Liver (tissue), 9 donors: Measurements from ENCODE around the gene PIP. TPM values are rescaled to one million over a fixed set of nuclear protein-coding genes. Genes with fewer than 3 reads are reported as not detected.

ENCODE experiments used
- DNase-seq: peaks from one replicate; pipeline ENCODE4 v3.0.0-alpha.2; 2017; ENCODE audit warnings: low spot score
- H3K27ac ChIP-seq, 2 donors: one replicate each; pipeline ENCODE4 v1.7.0; 2013; ENCODE audit warnings: inconsistent platforms in 2 of 2, low read length in 2 of 2, control low read depth in 1 of 2, low read depth in 1 of 2, mild to moderate bottlenecking in 1 of 2
- H3K27me3 ChIP-seq, 4 donors: one replicate each; pipeline versions ENCODE4 v1.6.1 to v1.7.0; 2013; ENCODE audit warnings: low read length in 3 of 4, inconsistent platforms in 1 of 4, mild to moderate bottlenecking in 1 of 4, moderate library complexity in 1 of 4; ENCODE audit not compliant: control insufficient read depth in 4 of 4, insufficient read depth in 4 of 4
- H3K36me3 ChIP-seq, 4 donors: one replicate each; pipeline versions ENCODE4 v1.6.1 to v1.7.0; 2013; ENCODE audit warnings: low read length in 3 of 4, mild to moderate bottlenecking in 3 of 4, low read depth in 1 of 4, moderate library complexity in 1 of 4; ENCODE audit not compliant: control insufficient read depth in 4 of 4, insufficient read depth in 3 of 4
- H3K4me1 ChIP-seq, 4 donors: one replicate each; pipeline versions ENCODE4 v1.6.1 to v1.7.0; 2013; ENCODE audit warnings: low read length in 3 of 4, mild to moderate bottlenecking in 3 of 4, moderate library complexity in 1 of 4; ENCODE audit not compliant: control insufficient read depth in 4 of 4, insufficient read depth in 4 of 4
- H3K4me3 ChIP-seq, 3 donors: one replicate each; pipeline versions ENCODE4 v1.6.1 to v1.7.0; 2013; ENCODE audit warnings: low read length in 3 of 3, control low read depth in 1 of 3, low read depth in 1 of 3, mild to moderate bottlenecking in 1 of 3
- H3K9ac ChIP-seq, 2 donors: one replicate each; pipeline ENCODE4 v1.7.0; 2013; ENCODE audit warnings: low read length in 2 of 2, mild to moderate bottlenecking in 2 of 2, moderate library complexity in 2 of 2, control low read depth in 1 of 2, low read depth in 1 of 2
- H3K9me3 ChIP-seq, 4 donors: one replicate each; pipeline versions ENCODE4 v1.6.1 to v1.7.0; 2013; ENCODE audit warnings: low read length in 3 of 4; ENCODE audit not compliant: control insufficient read depth in 4 of 4
- ATF3 ChIP-seq: IDR thresholded peaks from 2 replicates; pipeline ENCODE4 v1.6.1; 2016; ENCODE audit warnings: antibody characterized with exemption
- CTCF ChIP-seq: fragments of 150-350 bp; IDR thresholded peaks from 2 replicates; pipeline ENCODE4 v1.5.1; 2017; ENCODE audit warnings: improper control_type of control experiment, low read depth, low read length; ENCODE audit not compliant: missing input control
- EGR1 ChIP-seq, 2 donors: IDR thresholded peaks; 2 replicates each; pipeline ENCODE4 v1.6.1; 2016 to 2018; ENCODE audit warnings: antibody characterized with exemption in 2 of 2, low read depth in 2 of 2
- FOXA1 ChIP-seq: IDR thresholded peaks from 2 replicates; pipeline ENCODE4 v1.6.1; 2016; ENCODE audit warnings: antibody characterized with exemption
- FOXA2 ChIP-seq: IDR thresholded peaks from 2 replicates; pipeline ENCODE4 v1.6.1; 2016; ENCODE audit warnings: antibody characterized with exemption
- GABPA ChIP-seq, 2 donors: IDR thresholded peaks in 1 of 2; conservative IDR thresholded peaks in 1 of 2; 2 replicates each; pipeline ENCODE4 v1.6.1; 2016; ENCODE audit warnings: antibody characterized with exemption in 2 of 2, mild to moderate bottlenecking in 1 of 2, moderate library complexity in 1 of 2
- HNF4A ChIP-seq, 2 donors: conservative IDR thresholded peaks; 2 replicates each; pipeline ENCODE4 v1.6.1; 2016; ENCODE audit warnings: antibody characterized with exemption in 2 of 2, mild to moderate bottlenecking in 2 of 2
- HNF4G ChIP-seq: IDR thresholded peaks from 2 replicates; pipeline ENCODE4 v1.6.1; 2016; ENCODE audit warnings: antibody characterized with exemption
- JUND ChIP-seq, 2 donors: IDR thresholded peaks; 2 replicates each; pipeline ENCODE4 v1.6.1; 2016; ENCODE audit warnings: antibody characterized with exemption in 2 of 2
- MAX ChIP-seq: IDR thresholded peaks from 2 replicates; pipeline ENCODE4 v1.6.1; 2016; ENCODE audit warnings: antibody characterized with exemption
- NR2F2 ChIP-seq: IDR thresholded peaks from 2 replicates; pipeline ENCODE4 v1.6.1; 2016; ENCODE audit warnings: antibody characterized with exemption
- RAD21 ChIP-seq, 2 donors: IDR thresholded peaks; 2 replicates each; pipeline ENCODE4 v1.6.1; 2016; ENCODE audit warnings: antibody characterized with exemption in 2 of 2, mild to moderate bottlenecking in 2 of 2
- RXRA ChIP-seq, 2 donors: IDR thresholded peaks; 2 replicates each; pipeline ENCODE4 v1.6.1; 2017 to 2018; ENCODE audit warnings: antibody characterized with exemption in 2 of 2, mild to moderate bottlenecking in 1 of 2
- SP1 ChIP-seq: IDR thresholded peaks from 2 replicates; pipeline ENCODE4 v1.6.1; 2018; ENCODE audit warnings: antibody characterized with exemption, mild to moderate bottlenecking
- TAF1 ChIP-seq: conservative IDR thresholded peaks from 2 replicates; pipeline ENCODE4 v1.6.1; 2016; ENCODE audit warnings: antibody characterized with exemption, mild to moderate bottlenecking
- YY1 ChIP-seq: IDR thresholded peaks from 2 replicates; pipeline ENCODE4 v1.6.1; 2016; ENCODE audit warnings: antibody characterized with exemption, mild to moderate bottlenecking
- WGBS: extraction: QIAGEN DNeasy Blood & Tissue Kit; methylation state at CpG from one replicate; pipeline ENCODE4 v1.1.7; 2013; 5-methylcytosine and 5-hydroxymethylcytosine counted together
- polyA plus RNA-seq, 2 donors: library from polyadenylated mRNA; stranded (reverse) in 1 of 2; unstranded in 1 of 2; fragments of 200-250 nt in 1 of 2; fragments of >200 nt in 1 of 2; fragmentation: Nextera tagmentation in 1 of 2; extraction: Ambion mirVana in 1 of 2; gene quantifications; one replicate each; pipeline versions ENCODE4 v1.2.1 to v1.2.3, GENCODE V29; 2013 to 2015
- total RNA-seq, 2 donors: library from RNA; depleted of rRNA; stranded (reverse); fragments of >200 nt; gene quantifications; one replicate each; pipeline ENCODE4 v1.2.3, GENCODE V29; 2014
- TF ChIP-seq, protein P1 (sequence below): IDR thresholded peaks from 2 replicates; pipeline ENCODE4 v1.6.1; 2016; ENCODE audit warnings: antibody characterized with exemption, mild to moderate bottlenecking
- TF ChIP-seq, protein P2 (sequence below): IDR thresholded peaks from 2 replicates; pipeline ENCODE4 v1.6.1; 2016; ENCODE audit warnings: antibody characterized with exemption
- donor health status: healthy.
- donor health status: healthy.
- donor health status: healthy.
- donor health status: healthy.
- donor health status: healthy.

Gene PIP
- total and polyA plus RNA-seq, 4 donors: not detected

- no peak overlapping the region for H3K4me3 ChIP-seq
- H3K27ac ChIP-seq: no peak overlapping the region
- H3K4me1 ChIP-seq: no peaks in the 10 kb centered on the region
- H3K36me3 ChIP-seq: no peaks in the 10 kb centered on the region
- H3K27me3 ChIP-seq: no peaks in the 10 kb centered on the region
- TF ChIP-seq FOXA1: no peak
- no peak for TF ChIP-seq EGR1 (IDR thresholded peaks at IDR 0.05; ENCODE audit: low read depth in 2 of 2)
- no peak for TF ChIP-seq SP1
- no peak for TF ChIP-seq YY1
- TF ChIP-seq MAX: no peak
- TF ChIP-seq TAF1: no peak
- TF ChIP-seq HNF4A (conservative IDR thresholded peaks at IDR 0.05): no peak
- TF ChIP-seq, protein P1, sequence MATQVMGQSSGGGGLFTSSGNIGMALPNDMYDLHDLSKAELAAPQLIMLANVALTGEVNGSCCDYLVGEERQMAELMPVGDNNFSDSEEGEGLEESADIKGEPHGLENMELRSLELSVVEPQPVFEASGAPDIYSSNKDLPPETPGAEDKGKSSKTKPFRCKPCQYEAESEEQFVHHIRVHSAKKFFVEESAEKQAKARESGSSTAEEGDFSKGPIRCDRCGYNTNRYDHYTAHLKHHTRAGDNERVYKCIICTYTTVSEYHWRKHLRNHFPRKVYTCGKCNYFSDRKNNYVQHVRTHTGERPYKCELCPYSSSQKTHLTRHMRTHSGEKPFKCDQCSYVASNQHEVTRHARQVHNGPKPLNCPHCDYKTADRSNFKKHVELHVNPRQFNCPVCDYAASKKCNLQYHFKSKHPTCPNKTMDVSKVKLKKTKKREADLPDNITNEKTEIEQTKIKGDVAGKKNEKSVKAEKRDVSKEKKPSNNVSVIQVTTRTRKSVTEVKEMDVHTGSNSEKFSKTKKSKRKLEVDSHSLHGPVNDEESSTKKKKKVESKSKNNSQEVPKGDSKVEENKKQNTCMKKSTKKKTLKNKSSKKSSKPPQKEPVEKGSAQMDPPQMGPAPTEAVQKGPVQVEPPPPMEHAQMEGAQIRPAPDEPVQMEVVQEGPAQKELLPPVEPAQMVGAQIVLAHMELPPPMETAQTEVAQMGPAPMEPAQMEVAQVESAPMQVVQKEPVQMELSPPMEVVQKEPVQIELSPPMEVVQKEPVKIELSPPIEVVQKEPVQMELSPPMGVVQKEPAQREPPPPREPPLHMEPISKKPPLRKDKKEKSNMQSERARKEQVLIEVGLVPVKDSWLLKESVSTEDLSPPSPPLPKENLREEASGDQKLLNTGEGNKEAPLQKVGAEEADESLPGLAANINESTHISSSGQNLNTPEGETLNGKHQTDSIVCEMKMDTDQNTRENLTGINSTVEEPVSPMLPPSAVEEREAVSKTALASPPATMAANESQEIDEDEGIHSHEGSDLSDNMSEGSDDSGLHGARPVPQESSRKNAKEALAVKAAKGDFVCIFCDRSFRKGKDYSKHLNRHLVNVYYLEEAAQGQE: no peak
- TF ChIP-seq FOXA2: no peak
- TF ChIP-seq GABPA (IDR thresholded peaks at IDR 0.05 in 1 of 2, conservative IDR thresholded peaks at IDR 0.05 in 1 of 2): no peak
- TF ChIP-seq RXRA (IDR thresholded peaks at IDR 0.05): no peak
- no peak for TF ChIP-seq NR2F2
- TF ChIP-seq, protein P2, sequence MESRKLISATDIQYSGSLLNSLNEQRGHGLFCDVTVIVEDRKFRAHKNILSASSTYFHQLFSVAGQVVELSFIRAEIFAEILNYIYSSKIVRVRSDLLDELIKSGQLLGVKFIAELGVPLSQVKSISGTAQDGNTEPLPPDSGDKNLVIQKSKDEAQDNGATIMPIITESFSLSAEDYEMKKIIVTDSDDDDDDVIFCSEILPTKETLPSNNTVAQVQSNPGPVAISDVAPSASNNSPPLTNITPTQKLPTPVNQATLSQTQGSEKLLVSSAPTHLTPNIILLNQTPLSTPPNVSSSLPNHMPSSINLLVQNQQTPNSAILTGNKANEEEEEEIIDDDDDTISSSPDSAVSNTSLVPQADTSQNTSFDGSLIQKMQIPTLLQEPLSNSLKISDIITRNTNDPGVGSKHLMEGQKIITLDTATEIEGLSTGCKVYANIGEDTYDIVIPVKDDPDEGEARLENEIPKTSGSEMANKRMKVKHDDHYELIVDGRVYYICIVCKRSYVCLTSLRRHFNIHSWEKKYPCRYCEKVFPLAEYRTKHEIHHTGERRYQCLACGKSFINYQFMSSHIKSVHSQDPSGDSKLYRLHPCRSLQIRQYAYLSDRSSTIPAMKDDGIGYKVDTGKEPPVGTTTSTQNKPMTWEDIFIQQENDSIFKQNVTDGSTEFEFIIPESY: no peak
- no peak for TF ChIP-seq CTCF
- TF ChIP-seq HNF4G: no peak
- TF ChIP-seq ATF3: no peak
- TF ChIP-seq JUND (IDR thresholded peaks at IDR 0.05): no peak
- TF ChIP-seq RAD21 (IDR thresholded peaks at IDR 0.05): no peak
- no peak for DNase-seq
- peaks cover 0 to 8% (median 2%) of the 10 kb centered on the region in 4 donors for H3K9me3 ChIP-seq
- WGBS: 81% methylated on average over 2 of the region's 2 CpGs
- H3K9ac ChIP-seq: no peak overlapping the region
Measured at GRCh38 chr7:143181349-143181748, 49.5 kb downstream of the PIP start.
